ENCODE measurements around the gene KLF16. TPM values are rescaled to one million over a fixed set of nuclear protein-coding genes. Genes with fewer than 3 reads are reported as not detected.

KLF16 gene
- total RNA-seq, 4 donors from 2014 or later, result 4.6 to 8.4 (median 7.0) TPM

DNA sequence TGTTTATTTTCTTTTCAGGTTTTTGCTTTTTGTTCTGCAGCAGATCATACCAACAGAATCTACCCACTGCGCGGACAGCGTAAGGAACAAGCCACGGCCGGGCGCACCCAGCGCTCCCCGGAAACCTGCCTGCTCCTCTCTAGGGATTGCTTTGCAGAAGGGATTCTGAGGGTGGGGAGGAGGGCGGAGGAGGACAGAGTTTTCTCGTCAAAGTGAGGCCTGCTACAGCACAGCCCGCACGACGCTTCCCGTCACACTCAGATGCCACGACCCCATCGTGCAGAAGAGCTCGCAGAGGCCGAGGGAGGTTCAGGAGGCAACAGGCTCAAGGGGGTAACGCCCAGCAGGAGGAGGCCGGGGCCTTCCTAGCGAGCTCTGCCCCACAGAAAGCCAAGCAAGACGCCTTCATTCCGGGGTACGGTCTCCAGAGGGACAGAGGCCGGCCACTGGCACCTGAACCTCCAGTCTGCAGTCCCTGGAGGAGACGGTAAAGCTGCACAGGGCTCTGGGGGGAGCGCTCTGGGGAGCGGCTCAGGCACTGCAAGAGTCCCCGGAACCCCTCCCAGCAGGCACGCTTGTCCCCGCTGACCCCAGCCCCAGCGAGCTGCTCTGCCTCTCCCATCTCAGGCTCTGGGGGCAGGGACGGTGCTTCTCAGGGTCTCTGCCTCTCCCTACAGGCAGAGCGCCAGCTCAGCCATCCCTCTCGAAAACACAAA, 22.0 kb downstream of the KLF16 start:
- no peaks in the 10 kb centered on the region for H3K9me3 ChIP-seq
- H3K27me3 ChIP-seq, result no peaks in the 10 kb centered on the region
- TF ChIP-seq EP300 (IDR thresholded peaks at IDR 0.05), result no peak
- no peak for TF ChIP-seq POLR2A (IDR thresholded peaks at IDR 0.05)
- TF ChIP-seq, protein P1, sequence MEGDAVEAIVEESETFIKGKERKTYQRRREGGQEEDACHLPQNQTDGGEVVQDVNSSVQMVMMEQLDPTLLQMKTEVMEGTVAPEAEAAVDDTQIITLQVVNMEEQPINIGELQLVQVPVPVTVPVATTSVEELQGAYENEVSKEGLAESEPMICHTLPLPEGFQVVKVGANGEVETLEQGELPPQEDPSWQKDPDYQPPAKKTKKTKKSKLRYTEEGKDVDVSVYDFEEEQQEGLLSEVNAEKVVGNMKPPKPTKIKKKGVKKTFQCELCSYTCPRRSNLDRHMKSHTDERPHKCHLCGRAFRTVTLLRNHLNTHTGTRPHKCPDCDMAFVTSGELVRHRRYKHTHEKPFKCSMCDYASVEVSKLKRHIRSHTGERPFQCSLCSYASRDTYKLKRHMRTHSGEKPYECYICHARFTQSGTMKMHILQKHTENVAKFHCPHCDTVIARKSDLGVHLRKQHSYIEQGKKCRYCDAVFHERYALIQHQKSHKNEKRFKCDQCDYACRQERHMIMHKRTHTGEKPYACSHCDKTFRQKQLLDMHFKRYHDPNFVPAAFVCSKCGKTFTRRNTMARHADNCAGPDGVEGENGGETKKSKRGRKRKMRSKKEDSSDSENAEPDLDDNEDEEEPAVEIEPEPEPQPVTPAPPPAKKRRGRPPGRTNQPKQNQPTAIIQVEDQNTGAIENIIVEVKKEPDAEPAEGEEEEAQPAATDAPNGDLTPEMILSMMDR (IDR thresholded peaks at IDR 0.05), result no peak
- 60 to 69% methylated on average over 23 to 30 of the region's 35 CpGs for WGBS, 2 donors
- peak overlapping the region in 1 of 4 donors; percentile 29 for H3K4me3 ChIP-seq
- peak overlapping the region in 3 of 4 donors; percentile 34 to 53 (median 48) for H3K27ac ChIP-seq
- H3K4me1 ChIP-seq, result peaks cover 0 to 99% (median 42%) of the 10 kb centered on the region in 4 donors
- DNase-seq (ENCODE audit: low spot score in 2 of 2), result no peak
- H3K36me3 ChIP-seq, result peaks cover 0 to 37% (median 0%) of the 10 kb centered on the region in 3 donors

DNA sequence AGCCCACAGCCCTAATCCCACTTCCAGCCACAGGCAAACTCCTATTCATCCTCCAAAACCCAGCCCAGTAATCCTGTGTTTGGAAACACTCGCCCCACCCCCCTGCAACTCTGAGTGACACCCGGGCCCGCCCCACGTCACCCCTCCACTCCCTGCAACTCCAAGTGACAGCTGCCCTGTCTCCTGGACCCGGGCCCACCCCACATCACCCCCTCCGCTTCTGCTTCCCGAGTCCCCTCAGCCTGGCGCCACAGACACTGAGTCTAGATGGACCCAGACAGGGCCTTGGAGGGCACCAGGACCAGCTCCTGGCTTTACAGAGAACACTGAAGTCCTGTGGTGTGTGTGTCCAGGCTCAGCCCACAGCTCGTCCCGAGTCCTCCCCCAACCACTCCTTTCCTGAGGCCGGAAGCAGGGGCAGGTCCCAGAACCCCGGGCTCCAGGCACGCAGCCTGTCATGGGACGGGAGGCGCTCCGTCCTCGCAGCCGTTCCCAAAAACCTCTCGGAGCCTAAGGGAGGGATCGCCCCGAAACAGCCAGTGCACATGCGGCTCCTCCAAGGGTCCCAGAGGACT, 22.8 kb downstream of the KLF16 start:
- H3K27ac ChIP-seq, result peak overlapping the region in 3 of 4 donors; percentile 34 to 53 (median 48)
- 56 to 66% methylated on average over 20 to 22 of the region's 22 CpGs for WGBS, 2 donors
- no peaks in the 10 kb centered on the region for H3K9me3 ChIP-seq
- TF ChIP-seq, protein P1 (IDR thresholded peaks at IDR 0.05), result no peak
- no peak for TF ChIP-seq POLR2A (IDR thresholded peaks at IDR 0.05)
- no peak for TF ChIP-seq EP300 (IDR thresholded peaks at IDR 0.05)
- H3K27me3 ChIP-seq, result no peaks in the 10 kb centered on the region
- peaks cover 0 to 36% (median 0%) of the 10 kb centered on the region in 3 donors for H3K36me3 ChIP-seq
- H3K4me3 ChIP-seq, result peak overlapping the region in 1 of 4 donors; percentile 29
- no peak for DNase-seq (ENCODE audit: low spot score in 2 of 2)
- peaks cover 0 to 99% (median 35%) of the 10 kb centered on the region in 4 donors for H3K4me1 ChIP-seq

DNA sequence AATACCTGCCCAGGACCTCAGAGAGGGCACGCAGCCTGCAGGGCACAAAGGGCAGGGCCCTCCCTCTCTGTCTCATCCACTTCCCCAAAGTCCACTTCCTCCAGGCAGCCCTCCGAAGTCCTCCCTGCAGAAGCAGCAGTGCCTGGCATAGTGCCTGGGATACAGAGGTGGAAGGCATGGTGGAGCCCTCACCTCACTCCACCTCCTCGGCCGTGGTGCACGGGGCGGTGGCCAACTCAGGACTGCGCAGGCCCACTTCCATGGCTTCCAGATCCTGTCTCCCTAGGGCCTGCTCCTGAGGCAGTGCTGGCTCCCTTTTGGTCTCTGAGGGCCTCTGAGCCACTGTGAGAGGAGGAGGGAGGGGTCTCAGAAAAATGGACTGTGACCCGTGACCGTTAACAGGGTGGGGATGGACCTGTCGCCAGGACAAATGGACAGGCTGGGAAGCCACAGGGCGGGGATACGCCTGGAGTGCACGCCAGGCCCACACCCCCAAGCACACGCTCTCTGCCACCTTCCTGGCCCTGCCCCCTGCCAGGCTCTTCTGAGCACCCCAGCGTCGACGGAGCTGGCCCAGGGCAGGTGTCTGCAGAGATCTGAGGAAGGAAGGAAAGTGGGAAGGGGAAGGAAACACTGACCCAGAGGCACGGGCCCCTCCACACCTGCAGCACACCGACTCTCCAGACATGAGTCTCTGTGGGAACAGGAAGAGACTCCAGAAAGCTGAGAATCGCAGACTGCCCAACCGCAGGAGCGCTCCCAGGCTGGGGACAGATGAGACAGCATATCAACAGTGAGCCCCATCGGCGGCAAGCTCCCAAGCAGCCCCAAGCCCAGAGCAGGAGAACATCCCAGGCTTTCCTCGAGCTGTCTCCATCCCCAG, 23.5 kb downstream of the KLF16 start:
- WGBS, 2 donors, result 77 to 82% methylated on average over 23 to 25 of the region's 25 CpGs
- Histone ChIP-seq H3K27ac (peak overlapping the region in 1 of 4 donors; percentile 48), H3K9me3 (no peaks in the 10 kb centered on the region), H3K36me3 (peaks cover 0 to 28% (median 0%) of the 10 kb centered on the region in 3 donors), H3K4me1 (peaks cover 0 to 99% (median 27%) of the 10 kb centered on the region in 4 donors), H3K4me3 (no peak overlapping the region), H3K27me3 (no peaks in the 10 kb centered on the region)
- no peak for DNase-seq (ENCODE audit: low spot score in 2 of 2)
- TF ChIP-seq EP300 (IDR thresholded peaks at IDR 0.05) (no peak), POLR2A (IDR thresholded peaks at IDR 0.05) (no peak)
- TF ChIP-seq, protein P1 (IDR thresholded peaks at IDR 0.05), result no peak

DNA sequence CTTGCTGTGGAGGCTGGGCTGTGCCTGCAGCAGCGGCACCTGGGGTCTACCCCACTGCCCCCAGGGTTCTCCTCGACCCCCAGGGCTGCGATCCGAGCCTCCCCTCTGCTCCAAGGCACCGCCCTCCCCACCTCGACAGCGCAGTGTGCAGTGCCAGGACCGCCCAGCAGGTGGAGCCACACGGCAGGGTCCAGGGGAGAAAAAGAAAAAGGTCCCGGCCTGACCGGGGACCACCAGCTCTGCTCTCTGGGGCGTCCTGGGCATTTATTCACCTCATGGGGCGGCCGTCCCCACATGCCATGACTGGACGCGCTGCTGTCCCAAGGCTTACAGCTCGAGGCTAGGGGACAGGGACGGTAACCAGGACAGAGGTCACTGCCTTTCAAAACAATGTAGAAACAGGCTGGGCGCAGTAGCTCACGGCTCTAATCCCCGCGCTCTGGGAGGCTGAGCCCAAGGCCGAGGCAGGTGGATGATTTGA, 25.7 kb downstream of the KLF16 start:
- H3K4me1 ChIP-seq, result peaks cover 0 to 98% (median 19%) of the 10 kb centered on the region in 4 donors
- TF ChIP-seq EP300 (IDR thresholded peaks at IDR 0.05), result no peak
- TF ChIP-seq, protein P1 (IDR thresholded peaks at IDR 0.05), result peak; percentile 71 to 87 (median 79)
- H3K4me3 ChIP-seq, result no peak overlapping the region
- DNase-seq (ENCODE audit: low spot score in 2 of 2), result no peak
- peak overlapping the region in 1 of 4 donors; percentile 11 for H3K27ac ChIP-seq
- H3K36me3 ChIP-seq, result peaks cover 0 to 19% (median 0%) of the 10 kb centered on the region in 3 donors
- H3K27me3 ChIP-seq, result no peaks in the 10 kb centered on the region
- 26% methylated on average over 10 to 23 of the region's 23 CpGs for WGBS, 2 donors
- no peaks in the 10 kb centered on the region for H3K9me3 ChIP-seq

Data from tibial nerve (tissue), 4 donors.